ENCODE results near the gene CLCN4.
A peak's percentile ranks its signal among the peaks of the same experiment; 100 is the strongest.

The CLCN4 gene

GRCh38 chrX:10235851-10236250 lies 79.1 kb downstream of the CLCN4 start:
- no peaks in the 10 kb centered on the region for H3K79me2 ChIP-seq (ENCODE audit: control insufficient read depth, insufficient read depth, low read length, unreplicated experiment)
- peaks cover 53% of the 10 kb centered on the region for H3K4me1 ChIP-seq (ENCODE audit: control insufficient read depth, insufficient read depth, low read length, unreplicated experiment)
- H3K27ac ChIP-seq (ENCODE audit: low read depth, low read length), result peak overlapping the region; percentile 94
- H2AFZ ChIP-seq (ENCODE audit: low read length, unreplicated experiment), result no peak overlapping the region
- peaks cover 5% of the 10 kb centered on the region for H3K36me3 ChIP-seq (ENCODE audit: insufficient read depth, low read length)
- H3K27me3 ChIP-seq (ENCODE audit: insufficient read depth, low read length), result no peaks in the 10 kb centered on the region
- H3K4me3 ChIP-seq (ENCODE audit: low read depth, low read length), result no peak overlapping the region

DNA sequence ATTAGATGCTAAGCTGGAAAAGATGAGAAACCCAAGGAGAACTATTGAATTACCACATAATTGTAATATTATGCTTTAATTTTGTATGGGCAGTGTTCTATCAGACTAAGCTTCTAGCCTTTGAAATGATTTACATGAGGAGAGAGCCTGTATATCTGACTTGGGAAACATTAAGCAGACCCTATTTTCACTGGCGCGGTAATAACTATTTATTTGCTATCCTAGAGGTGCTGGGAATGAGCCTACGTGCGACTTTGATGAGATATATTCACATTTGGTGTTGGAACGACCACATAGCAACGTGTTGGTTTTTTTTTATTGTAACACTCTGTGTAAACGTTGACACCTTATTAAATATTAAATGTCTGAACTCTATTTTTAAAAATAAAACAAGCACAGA lies 80.5 kb downstream of the CLCN4 start:
- Histone ChIP-seq H3K79me2 (ENCODE audit: control insufficient read depth, insufficient read depth, low read length, unreplicated experiment) (no peaks in the 10 kb centered on the region), H3K4me3 (ENCODE audit: low read depth, low read length) (no peak overlapping the region), H3K27me3 (ENCODE audit: insufficient read depth, low read length) (no peaks in the 10 kb centered on the region), H3K36me3 (ENCODE audit: insufficient read depth, low read length) (peaks cover 5% of the 10 kb centered on the region), H3K4me1 (ENCODE audit: control insufficient read depth, insufficient read depth, low read length, unreplicated experiment) (peaks cover 61% of the 10 kb centered on the region), H2AFZ (ENCODE audit: low read length, unreplicated experiment) (no peak overlapping the region), H3K27ac (ENCODE audit: low read depth, low read length) (no peak overlapping the region)

- H3K27ac ChIP-seq (ENCODE audit: low read depth, low read length), result peak overlapping the region; percentile 98
Observed at GRCh38 chrX:10239611-10240064, 82.9 kb downstream of the CLCN4 start.

DNA sequence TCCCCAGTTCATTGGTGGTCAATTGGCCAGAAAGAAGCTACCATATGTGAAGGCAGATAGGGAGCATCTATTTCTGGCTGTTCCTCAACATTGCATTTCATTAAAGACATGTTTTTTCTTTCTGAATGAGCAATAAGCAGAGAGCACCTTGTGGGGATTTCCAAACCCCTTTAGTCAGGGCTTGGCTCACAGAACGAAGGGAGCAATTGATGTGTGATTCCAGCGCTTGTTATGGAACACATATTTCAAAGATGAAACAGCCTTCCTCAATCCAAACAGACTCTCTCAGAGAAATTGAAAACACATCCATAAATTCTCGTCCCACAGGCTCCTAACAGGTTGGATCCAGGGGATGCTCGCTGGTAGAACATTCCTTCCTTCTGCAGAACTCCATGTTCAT lies 84.1 kb downstream of the CLCN4 start:
- Histone ChIP-seq H3K4me3 (ENCODE audit: low read depth, low read length) (peak overlapping the region; percentile 35; the same call in 1 of the 2 replicates), H2AFZ (ENCODE audit: low read length, unreplicated experiment) (peak overlapping the region; percentile 69), H3K79me2 (ENCODE audit: control insufficient read depth, insufficient read depth, low read length, unreplicated experiment) (no peaks in the 10 kb centered on the region), H3K27me3 (ENCODE audit: insufficient read depth, low read length) (no peaks in the 10 kb centered on the region), H3K27ac (ENCODE audit: low read depth, low read length) (peak overlapping the region; percentile 98), H3K36me3 (ENCODE audit: insufficient read depth, low read length) (no peaks in the 10 kb centered on the region), H3K4me1 (ENCODE audit: control insufficient read depth, insufficient read depth, low read length, unreplicated experiment) (peaks cover 37% of the 10 kb centered on the region)

More at GRCh38 chrX:10239611-10240064, 82.9 kb downstream of the CLCN4 start:
- H3K36me3 ChIP-seq (ENCODE audit: insufficient read depth, low read length), result no peaks in the 10 kb centered on the region
- H3K79me2 ChIP-seq (ENCODE audit: control insufficient read depth, insufficient read depth, low read length, unreplicated experiment), result no peaks in the 10 kb centered on the region
- peak overlapping the region; percentile 48; the same call in 1 of the 2 replicates for H3K4me3 ChIP-seq (ENCODE audit: low read depth, low read length)
- H2AFZ ChIP-seq (ENCODE audit: low read length, unreplicated experiment), result peak overlapping the region; percentile 56
- H3K27me3 ChIP-seq (ENCODE audit: insufficient read depth, low read length), result no peaks in the 10 kb centered on the region
- H3K4me1 ChIP-seq (ENCODE audit: control insufficient read depth, insufficient read depth, low read length, unreplicated experiment), result peaks cover 47% of the 10 kb centered on the region

DNA sequence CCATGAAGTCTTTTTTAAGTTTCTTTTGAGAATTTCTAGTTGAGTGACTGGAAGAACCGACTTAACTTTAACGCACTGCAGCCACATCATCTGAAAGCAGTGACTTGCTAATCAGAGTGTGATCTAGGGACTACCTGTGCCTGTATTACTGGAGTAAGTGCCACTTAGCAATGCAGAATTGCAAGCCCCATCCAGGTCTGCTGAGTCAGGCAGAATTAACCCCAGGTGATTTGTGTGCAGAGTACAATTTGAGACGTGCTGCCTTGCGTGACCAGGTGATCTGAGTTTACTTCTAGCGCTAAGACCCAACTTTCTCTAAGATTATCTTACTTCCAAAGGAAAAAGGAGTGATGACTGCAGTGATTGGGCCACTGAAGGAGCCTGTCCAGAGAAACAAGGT lies 85.3 kb downstream of the CLCN4 start:
- Histone ChIP-seq H3K4me3 (ENCODE audit: low read depth, low read length) (no peak overlapping the region), H3K27me3 (ENCODE audit: insufficient read depth, low read length) (no peaks in the 10 kb centered on the region), H3K79me2 (ENCODE audit: control insufficient read depth, insufficient read depth, low read length, unreplicated experiment) (no peaks in the 10 kb centered on the region), H2AFZ (ENCODE audit: low read length, unreplicated experiment) (no peak overlapping the region), H3K27ac (ENCODE audit: low read depth, low read length) (peak overlapping the region; percentile 98; the same call in 1 of the 2 replicates), H3K36me3 (ENCODE audit: insufficient read depth, low read length) (no peaks in the 10 kb centered on the region), H3K4me1 (ENCODE audit: control insufficient read depth, insufficient read depth, low read length, unreplicated experiment) (peaks cover 26% of the 10 kb centered on the region)

- no peaks in the 10 kb centered on the region for H3K79me2 ChIP-seq (ENCODE audit: control insufficient read depth, insufficient read depth, low read length, unreplicated experiment)
- no peak overlapping the region for H2AFZ ChIP-seq (ENCODE audit: low read length, unreplicated experiment)
- H3K27me3 ChIP-seq (ENCODE audit: insufficient read depth, low read length), result no peaks in the 10 kb centered on the region
- peaks cover 26% of the 10 kb centered on the region for H3K4me1 ChIP-seq (ENCODE audit: control insufficient read depth, insufficient read depth, low read length, unreplicated experiment)
- no peak overlapping the region for H3K27ac ChIP-seq (ENCODE audit: low read depth, low read length)
- H3K4me3 ChIP-seq (ENCODE audit: low read depth, low read length), result no peak overlapping the region
- no peaks in the 10 kb centered on the region for H3K36me3 ChIP-seq (ENCODE audit: insufficient read depth, low read length)
Observed at GRCh38 chrX:10243106-10243505, 86.3 kb downstream of the CLCN4 start.

- H2AFZ ChIP-seq (ENCODE audit: low read length, unreplicated experiment), result no peak overlapping the region
- peaks cover 16% of the 10 kb centered on the region for H3K4me1 ChIP-seq (ENCODE audit: control insufficient read depth, insufficient read depth, low read length, unreplicated experiment)
- H3K27ac ChIP-seq (ENCODE audit: low read depth, low read length), result no peak overlapping the region
- no peaks in the 10 kb centered on the region for H3K36me3 ChIP-seq (ENCODE audit: insufficient read depth, low read length)
- no peak overlapping the region for H3K4me3 ChIP-seq (ENCODE audit: low read depth, low read length)
- no peaks in the 10 kb centered on the region for H3K79me2 ChIP-seq (ENCODE audit: control insufficient read depth, insufficient read depth, low read length, unreplicated experiment)
- H3K27me3 ChIP-seq (ENCODE audit: insufficient read depth, low read length), result no peaks in the 10 kb centered on the region
Observed at GRCh38 chrX:10244915-10245622, 88.3 kb downstream of the CLCN4 start.

- Histone ChIP-seq H3K4me1 (ENCODE audit: control insufficient read depth, insufficient read depth, low read length, unreplicated experiment) (peaks cover 8% of the 10 kb centered on the region), H3K79me2 (ENCODE audit: control insufficient read depth, insufficient read depth, low read length, unreplicated experiment) (no peaks in the 10 kb centered on the region), H3K27ac (ENCODE audit: low read depth, low read length) (no peak overlapping the region)
Observed at GRCh38 chrX:10245886-10246285, 89.1 kb downstream of the CLCN4 start.

GRCh38 chrX:10246297-10246696 lies 89.5 kb downstream of the CLCN4 start:
- no peak overlapping the region for H2AFZ ChIP-seq (ENCODE audit: low read length, unreplicated experiment)
- no peaks in the 10 kb centered on the region for H3K36me3 ChIP-seq (ENCODE audit: insufficient read depth, low read length)
- no peak overlapping the region for H3K27ac ChIP-seq (ENCODE audit: low read depth, low read length)
- H3K79me2 ChIP-seq (ENCODE audit: control insufficient read depth, insufficient read depth, low read length, unreplicated experiment), result no peaks in the 10 kb centered on the region
- no peak overlapping the region for H3K4me3 ChIP-seq (ENCODE audit: low read depth, low read length)
- no peaks in the 10 kb centered on the region for H3K27me3 ChIP-seq (ENCODE audit: insufficient read depth, low read length)
- peaks cover 4% of the 10 kb centered on the region for H3K4me1 ChIP-seq (ENCODE audit: control insufficient read depth, insufficient read depth, low read length, unreplicated experiment)

More at GRCh38 chrX:10245886-10246285, 89.1 kb downstream of the CLCN4 start:
- H3K27me3 ChIP-seq (ENCODE audit: insufficient read depth, low read length), result no peaks in the 10 kb centered on the region
- no peak overlapping the region for H2AFZ ChIP-seq (ENCODE audit: low read length, unreplicated experiment)
- no peak overlapping the region for H3K4me3 ChIP-seq (ENCODE audit: low read depth, low read length)
- no peaks in the 10 kb centered on the region for H3K36me3 ChIP-seq (ENCODE audit: insufficient read depth, low read length)

DNA sequence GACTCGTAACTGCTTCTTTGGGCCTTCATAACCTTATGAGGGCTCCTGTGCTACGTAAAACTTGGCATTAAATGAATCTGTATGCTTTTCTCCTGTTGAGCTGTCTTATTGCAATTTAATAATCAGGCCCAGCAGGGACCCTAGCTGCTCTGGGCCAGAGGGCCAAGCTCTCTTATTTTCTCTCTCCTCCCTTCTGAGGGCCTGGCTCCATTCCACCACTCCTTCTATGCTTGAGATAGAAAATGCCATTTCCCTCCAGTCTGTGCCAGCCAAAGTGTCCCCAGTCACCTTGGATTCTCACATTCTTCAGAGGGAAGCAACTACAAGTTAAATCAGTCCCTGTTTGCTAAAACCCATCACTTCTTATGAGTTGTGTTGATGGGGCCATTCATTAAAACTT lies 90.1 kb downstream of the CLCN4 start:
- no peaks in the 10 kb centered on the region for H3K36me3 ChIP-seq (ENCODE audit: insufficient read depth, low read length)

GRCh38 chrX:10254739-10255138 lies 98.0 kb downstream of the CLCN4 start:
- Histone ChIP-seq H3K79me2 (ENCODE audit: control insufficient read depth, insufficient read depth, low read length, unreplicated experiment) (no peaks in the 10 kb centered on the region), H3K4me1 (ENCODE audit: control insufficient read depth, insufficient read depth, low read length, unreplicated experiment) (peaks cover 8% of the 10 kb centered on the region), H3K27me3 (ENCODE audit: insufficient read depth, low read length) (no peaks in the 10 kb centered on the region), H3K4me3 (ENCODE audit: low read depth, low read length) (no peak overlapping the region), H2AFZ (ENCODE audit: low read length, unreplicated experiment) (no peak overlapping the region), H3K36me3 (ENCODE audit: insufficient read depth, low read length) (no peaks in the 10 kb centered on the region), H3K27ac (ENCODE audit: low read depth, low read length) (no peak overlapping the region)

More for the DNA sequence above, 90.1 kb downstream of the CLCN4 start:
- no peaks in the 10 kb centered on the region for H3K79me2 ChIP-seq (ENCODE audit: control insufficient read depth, insufficient read depth, low read length, unreplicated experiment)
- H3K4me3 ChIP-seq (ENCODE audit: low read depth, low read length), result no peak overlapping the region
- no peaks in the 10 kb centered on the region for H3K27me3 ChIP-seq (ENCODE audit: insufficient read depth, low read length)
- no peak overlapping the region for H2AFZ ChIP-seq (ENCODE audit: low read length, unreplicated experiment)
- H3K4me1 ChIP-seq (ENCODE audit: control insufficient read depth, insufficient read depth, low read length, unreplicated experiment), result no peaks in the 10 kb centered on the region
- H3K27ac ChIP-seq (ENCODE audit: low read depth, low read length), result no peak overlapping the region
